ENCODE measurements around the gene WWC1.
"Not testable (repeated sequence)": the region's sequence is repeated elsewhere in the genome, so short reads cannot be mapped to it uniquely, and the experiment has no call there.

WWC1 gene

GRCh38 chr5:168415971-168416370 lies 124.5 kb downstream of the WWC1 start:
- DNase-seq, result no peak

DNA sequence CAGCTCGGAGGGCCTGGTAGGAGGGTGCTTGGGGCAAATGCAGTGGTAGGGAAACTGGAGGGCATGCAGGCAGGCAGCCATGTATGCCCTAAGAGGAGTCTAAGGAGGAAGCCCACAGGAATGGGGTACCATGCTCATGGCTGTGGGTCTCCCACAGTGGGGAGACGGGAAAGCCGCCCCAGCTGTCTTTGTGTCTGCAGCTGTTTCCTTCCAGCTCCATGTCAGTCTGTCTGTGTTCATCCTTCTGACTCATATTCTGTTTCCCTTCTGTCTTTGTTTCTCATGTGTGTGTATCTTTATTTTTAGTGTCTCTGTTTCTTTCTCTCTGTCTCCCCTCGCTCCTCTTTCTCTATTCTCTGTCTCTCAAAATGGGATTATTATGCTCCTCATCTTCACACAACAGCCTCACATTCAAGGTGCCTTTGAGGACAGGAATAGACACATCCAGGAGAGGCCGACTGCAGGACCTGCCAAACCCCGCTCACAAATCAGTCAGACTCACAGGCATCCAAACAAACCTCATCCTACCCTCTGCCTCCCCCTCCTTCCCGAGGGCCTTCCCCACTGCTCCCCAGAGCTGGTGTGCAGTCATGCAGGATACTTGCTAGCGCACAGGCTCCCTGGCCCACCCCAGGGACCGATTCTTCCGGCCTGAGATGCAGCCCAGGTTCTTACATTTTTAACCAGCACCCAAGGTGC lies 126.4 kb downstream of the WWC1 start:
- no peak for DNase-seq

GRCh38 chr5:168420461-168420860 lies 129.0 kb downstream of the WWC1 start:
- no peak for DNase-seq

DNA sequence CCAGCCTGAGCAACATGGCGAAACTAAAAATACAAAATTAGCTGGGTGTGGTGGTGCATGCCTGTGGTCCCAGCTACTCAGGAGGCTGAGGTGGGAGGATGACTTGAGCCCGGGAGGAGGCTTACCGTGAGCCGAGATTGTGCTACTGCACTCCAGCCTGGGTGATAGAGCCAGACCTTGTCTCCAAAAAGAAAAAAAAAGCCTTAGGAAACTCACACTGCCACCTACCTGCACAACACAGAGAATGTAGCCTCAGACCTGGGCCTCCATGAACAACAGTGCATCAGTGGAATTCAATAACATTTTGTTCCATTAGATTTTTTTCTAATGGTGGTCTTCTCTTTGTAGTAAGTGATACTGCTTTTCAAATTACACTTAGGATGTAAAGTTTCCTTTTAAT lies 131.0 kb downstream of the WWC1 start:
- DNase-seq, result no peak

- DNase-seq, result no peak
Observed at GRCh38 chr5:168423478-168423877, 132.0 kb downstream of the WWC1 start.

GRCh38 chr5:168423971-168424370 lies 132.5 kb downstream of the WWC1 start:
- no peak for DNase-seq

GRCh38 chr5:168424594-168425323 lies 133.3 kb downstream of the WWC1 start:
- no peak for DNase-seq

DNA sequence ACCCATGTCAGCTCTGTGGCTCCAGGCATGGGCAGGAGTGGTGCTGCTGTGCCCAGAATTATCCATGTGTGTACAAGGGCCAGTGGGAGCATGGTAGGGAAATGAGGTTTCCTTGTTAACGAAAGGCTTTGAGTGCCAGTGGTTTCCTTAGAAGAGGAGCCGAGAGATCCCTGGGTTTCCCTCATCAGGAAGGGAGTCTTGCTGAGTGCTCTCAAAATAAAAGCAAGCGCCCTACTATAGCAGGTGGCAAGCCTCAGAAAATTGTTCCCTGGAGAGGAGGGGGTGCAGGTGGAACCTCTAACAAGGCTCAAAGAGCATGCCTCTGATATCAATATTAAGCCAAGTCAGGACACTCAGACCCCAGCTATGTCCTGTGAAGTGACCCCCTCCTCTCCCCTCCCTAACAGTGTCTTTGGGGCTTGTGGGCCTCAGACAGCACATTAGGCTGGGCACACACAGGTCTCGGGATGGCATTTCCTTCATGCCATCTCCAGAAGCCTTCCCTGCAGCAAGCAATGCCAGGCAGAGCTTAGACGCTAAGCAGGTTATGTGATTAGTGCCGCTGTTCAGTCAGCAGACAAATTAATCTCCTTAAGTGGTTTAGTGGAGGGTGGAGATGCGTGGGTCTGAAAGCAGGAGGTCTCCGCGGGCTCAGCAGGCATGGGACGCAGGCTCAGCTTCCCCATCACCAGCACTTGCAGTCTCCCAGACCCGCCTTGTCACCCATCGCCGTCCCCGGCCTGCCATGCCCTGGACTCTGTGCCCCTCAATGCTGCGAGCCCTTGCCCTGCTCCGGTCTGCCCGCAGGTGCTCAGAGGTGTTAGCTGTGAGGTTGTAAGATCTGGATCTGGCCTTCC lies 134.8 kb downstream of the WWC1 start:
- DNase-seq, result no peak

GRCh38 chr5:168426864-168427172 lies 135.4 kb downstream of the WWC1 start:
- DNase-seq, result no peak

- no peak for DNase-seq
Observed at GRCh38 chr5:168427224-168427623, 135.8 kb downstream of the WWC1 start.

DNA sequence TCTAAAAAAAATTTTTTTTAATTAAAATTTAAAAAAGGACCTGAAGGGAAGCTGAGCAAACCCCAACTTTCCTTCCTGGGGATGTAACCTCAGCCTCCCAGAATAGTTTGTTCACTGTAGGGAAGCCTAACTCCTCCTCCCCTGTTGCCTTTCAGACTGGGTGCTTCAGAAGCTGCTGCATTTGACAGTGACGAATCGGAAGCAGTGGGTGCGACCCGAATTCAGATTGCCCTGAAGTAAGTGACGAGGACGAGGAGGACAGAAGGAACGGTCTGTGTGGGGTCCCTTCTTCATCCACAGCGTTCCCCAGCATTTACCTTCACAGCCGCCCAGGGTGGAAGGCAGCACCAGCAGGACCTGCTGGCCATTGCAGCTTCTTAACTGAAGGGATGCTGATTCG lies 137.1 kb downstream of the WWC1 start:
- DNase-seq, result no peak

DNA sequence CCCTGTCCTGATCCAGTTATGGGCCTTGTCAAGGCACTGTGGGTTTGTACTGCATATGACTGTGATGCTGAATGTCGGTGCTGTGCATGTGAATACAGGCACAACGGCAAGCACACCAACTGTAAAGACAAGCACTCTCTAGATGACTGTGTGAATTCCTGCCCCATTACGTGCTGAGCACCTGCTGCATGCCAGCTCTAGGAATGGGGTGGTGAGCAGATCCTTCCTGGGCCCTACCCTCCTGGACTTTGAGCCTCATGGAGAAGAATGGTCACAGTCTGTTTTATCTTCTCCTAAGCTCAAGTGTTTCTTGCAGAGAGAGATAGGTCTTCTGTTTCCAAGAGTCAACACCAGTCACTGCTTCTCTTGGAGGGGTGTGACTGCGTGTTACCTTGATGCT lies 138.9 kb downstream of the WWC1 start:
- DNase-seq, result no peak

DNA sequence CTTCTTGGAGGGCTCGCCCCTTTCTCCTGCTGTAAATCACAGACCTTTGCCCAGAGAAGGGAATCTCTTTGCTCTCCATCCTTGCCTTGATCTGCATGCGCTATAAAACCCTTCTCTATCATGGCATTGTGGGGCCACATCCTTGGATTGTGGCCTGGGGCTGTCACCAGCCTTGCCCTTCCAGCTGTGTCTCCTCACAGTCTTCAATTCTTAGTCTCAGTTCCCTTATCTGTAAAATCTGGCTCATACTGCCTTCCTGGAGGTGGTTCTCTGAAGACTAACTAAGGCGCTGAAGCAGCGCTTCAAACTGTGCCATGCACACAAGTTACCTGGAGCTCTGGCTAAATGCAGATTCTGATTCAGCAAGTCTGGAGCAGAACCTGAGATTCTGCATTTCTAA lies 141.5 kb downstream of the WWC1 start:
- no peak for DNase-seq

- DNase-seq, result no peak
Observed at GRCh38 chr5:168434001-168434400, 142.6 kb downstream of the WWC1 start.

GRCh38 chr5:168434746-168435321 lies 143.4 kb downstream of the WWC1 start:
- no peak for DNase-seq

GRCh38 chr5:168435340-168435739 lies 143.9 kb downstream of the WWC1 start:
- not testable (repeated sequence) for DNase-seq

DNA sequence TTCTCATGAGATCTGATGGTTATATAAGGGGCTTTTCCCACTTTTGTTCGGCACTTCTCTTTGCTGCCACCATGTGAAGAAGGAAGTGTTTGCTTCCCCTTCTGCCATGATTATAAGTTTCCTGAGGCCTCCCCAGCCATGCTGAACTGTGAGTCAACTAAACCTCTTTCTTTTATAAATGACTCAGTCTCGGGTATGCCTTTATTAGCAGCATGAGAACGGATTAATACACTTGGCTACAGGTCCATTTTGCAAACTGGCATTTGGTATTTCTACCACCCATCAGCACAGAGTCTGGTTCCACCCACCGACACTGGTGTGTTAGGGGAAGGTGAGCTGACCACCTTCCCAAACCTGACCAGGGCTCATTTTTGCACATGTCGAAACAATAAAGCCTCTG lies 146.9 kb downstream of the WWC1 start:
- DNase-seq, result no peak

GRCh38 chr5:168443533-168443932 lies 152.1 kb downstream of the WWC1 start:
- no peak for DNase-seq

GRCh38 chr5:168443950-168444700 lies 152.7 kb downstream of the WWC1 start:
- no peak for DNase-seq

- DNase-seq, result no peak
Observed at GRCh38 chr5:168446983-168447619, 155.7 kb downstream of the WWC1 start.

- no peak for DNase-seq
Observed at GRCh38 chr5:168447808-168448207, 156.4 kb downstream of the WWC1 start.

DNA sequence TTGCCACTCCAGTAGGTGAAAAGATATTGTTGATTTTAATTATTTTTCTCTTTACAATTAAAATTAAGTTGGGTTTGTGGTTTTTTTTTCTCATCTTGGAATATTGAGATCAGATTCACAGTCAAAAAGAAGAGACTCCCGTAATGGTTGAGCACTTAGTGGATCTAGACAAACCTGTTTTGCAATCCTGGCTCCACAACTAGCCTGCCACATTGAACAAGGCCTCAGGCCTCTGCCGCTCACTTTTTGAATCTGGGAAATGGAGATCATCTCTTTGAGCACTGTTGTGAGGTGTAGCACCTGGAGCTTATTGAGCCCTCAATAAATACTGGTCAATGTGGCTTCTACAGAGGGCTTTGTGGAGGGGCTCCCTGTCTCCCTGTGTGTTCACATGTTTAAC lies 157.7 kb downstream of the WWC1 start:
- no peak for DNase-seq
